ENCODE measurements around the gene RGL1.
A peak's percentile ranks its signal among the peaks of the same experiment; 100 is the strongest.

DNA sequence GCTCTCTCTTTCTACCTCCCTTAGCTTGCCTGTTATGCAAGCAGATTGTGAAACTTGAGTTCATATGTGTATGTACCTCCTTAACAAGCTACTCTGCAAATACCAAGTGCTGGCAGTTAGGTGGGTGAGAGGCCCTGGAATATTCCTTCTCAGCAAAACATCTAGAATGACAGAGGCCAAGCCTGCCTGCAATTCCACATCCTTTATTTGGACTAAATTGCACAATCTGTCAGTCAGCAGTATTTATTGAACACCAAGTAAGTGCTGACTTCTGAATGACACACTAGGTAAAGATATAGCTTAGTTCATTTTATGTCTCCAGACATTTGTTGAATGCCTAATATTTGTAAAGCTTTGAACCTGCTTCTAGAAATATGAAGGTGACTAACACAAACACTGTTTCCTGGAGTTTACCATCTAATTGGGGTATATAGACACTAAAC is 87.5 kb downstream of the RGL1 start:
- no peak for TF ChIP-seq CTCF (IDR thresholded peaks at IDR 0.05)
- TF ChIP-seq POLR2A (IDR thresholded peaks at IDR 0.05): no peak
- TF ChIP-seq EP300 (IDR thresholded peaks at IDR 0.05): peak; percentile 31 to 57

All from tibial nerve (tissue), 4 donors.